ENCODE data around the gene ANKRD11.
"Not testable (repeated sequence)": the region's sequence is repeated elsewhere in the genome, so short reads cannot be mapped to it uniquely, and the experiment has no call there.

Gene ANKRD11

GRCh38 chr16:89401205-89401604 is 89.2 kb downstream of the ANKRD11 start:
- DNase-seq: no peak

GRCh38 chr16:89400740-89401139 is 89.6 kb downstream of the ANKRD11 start:
- DNase-seq: no peak

- DNase-seq: no peak
Observed at GRCh38 chr16:89398924-89399323, 91.4 kb downstream of the ANKRD11 start.

GRCh38 chr16:89397331-89397861 is 93.0 kb downstream of the ANKRD11 start:
- no peak for DNase-seq

GRCh38 chr16:89396156-89396555 is 94.2 kb downstream of the ANKRD11 start:
- no peak for DNase-seq

- DNase-seq: no peak
Observed at GRCh38 chr16:89395150-89396142, 94.9 kb downstream of the ANKRD11 start.

- no peak for DNase-seq
Observed at GRCh38 chr16:89393738-89394406, 96.5 kb downstream of the ANKRD11 start.

- DNase-seq: no peak
Observed at GRCh38 chr16:89392881-89393737, 97.3 kb downstream of the ANKRD11 start.

GRCh38 chr16:89390224-89390583 is 100.2 kb downstream of the ANKRD11 start:
- not testable (repeated sequence) for DNase-seq

- DNase-seq: not testable (repeated sequence)
Observed at GRCh38 chr16:89389504-89390223, 100.7 kb downstream of the ANKRD11 start.

GRCh38 chr16:89388536-89388935 is 101.8 kb downstream of the ANKRD11 start:
- no peak for DNase-seq

- DNase-seq: no peak
Observed at GRCh38 chr16:89386306-89387185, 103.8 kb downstream of the ANKRD11 start.

- no peak for DNase-seq
Observed at GRCh38 chr16:89385712-89386111, 104.6 kb downstream of the ANKRD11 start.

- no peak for DNase-seq
Observed at GRCh38 chr16:89384282-89384681, 106.1 kb downstream of the ANKRD11 start.

- peak in 1 of 2 experiments; percentile 51 for DNase-seq
Observed at GRCh38 chr16:89383095-89384003, 107.0 kb downstream of the ANKRD11 start.

- DNase-seq: not testable (repeated sequence)
Observed at GRCh38 chr16:89382555-89382954, 107.8 kb downstream of the ANKRD11 start.

- DNase-seq: no peak
Observed at GRCh38 chr16:89381788-89382187, 108.6 kb downstream of the ANKRD11 start.

- no peak for DNase-seq
Observed at GRCh38 chr16:89380681-89381080, 109.7 kb downstream of the ANKRD11 start.

GRCh38 chr16:89378947-89379771 is 111.2 kb downstream of the ANKRD11 start:
- no peak for DNase-seq
